VCaP (cell line): ENCODE results near the gene NHSL1.

Experiments used
- H3K27ac ChIP-seq: fragments of 450-650 bp; 2 replicates; pipeline ENCODE4 v1.5.1; 2017
- TF ChIP-seq, protein P1 (sequence below): fragments of 450-650 bp; conservative IDR thresholded peaks from 2 replicates; pipeline ENCODE4 v1.5.1; 2017; ENCODE audit warnings: mild to moderate bottlenecking, moderate library complexity

NHSL1 gene

DNA sequence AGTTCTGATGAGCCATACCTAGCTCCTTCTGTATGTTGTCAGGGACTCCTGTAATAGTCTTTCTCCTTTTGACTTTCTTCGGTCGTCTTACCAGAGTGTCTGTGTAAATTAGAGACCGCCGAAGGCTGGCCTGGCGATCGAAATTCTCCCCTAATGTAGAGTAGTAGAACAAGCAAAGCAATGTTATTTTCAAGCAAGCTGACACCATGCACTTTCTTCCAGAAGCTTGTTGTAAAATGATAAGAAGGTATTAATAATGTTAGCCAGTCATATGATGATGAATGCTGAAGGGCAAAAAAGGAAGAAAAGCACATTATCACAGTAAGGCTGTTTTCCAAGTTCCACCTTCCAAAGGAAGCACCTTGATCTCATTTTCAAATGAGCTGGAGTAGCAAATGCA, 57.3 kb downstream of the NHSL1 start:
- TF ChIP-seq, protein P1, sequence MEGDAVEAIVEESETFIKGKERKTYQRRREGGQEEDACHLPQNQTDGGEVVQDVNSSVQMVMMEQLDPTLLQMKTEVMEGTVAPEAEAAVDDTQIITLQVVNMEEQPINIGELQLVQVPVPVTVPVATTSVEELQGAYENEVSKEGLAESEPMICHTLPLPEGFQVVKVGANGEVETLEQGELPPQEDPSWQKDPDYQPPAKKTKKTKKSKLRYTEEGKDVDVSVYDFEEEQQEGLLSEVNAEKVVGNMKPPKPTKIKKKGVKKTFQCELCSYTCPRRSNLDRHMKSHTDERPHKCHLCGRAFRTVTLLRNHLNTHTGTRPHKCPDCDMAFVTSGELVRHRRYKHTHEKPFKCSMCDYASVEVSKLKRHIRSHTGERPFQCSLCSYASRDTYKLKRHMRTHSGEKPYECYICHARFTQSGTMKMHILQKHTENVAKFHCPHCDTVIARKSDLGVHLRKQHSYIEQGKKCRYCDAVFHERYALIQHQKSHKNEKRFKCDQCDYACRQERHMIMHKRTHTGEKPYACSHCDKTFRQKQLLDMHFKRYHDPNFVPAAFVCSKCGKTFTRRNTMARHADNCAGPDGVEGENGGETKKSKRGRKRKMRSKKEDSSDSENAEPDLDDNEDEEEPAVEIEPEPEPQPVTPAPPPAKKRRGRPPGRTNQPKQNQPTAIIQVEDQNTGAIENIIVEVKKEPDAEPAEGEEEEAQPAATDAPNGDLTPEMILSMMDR, result no peak
- no peak overlapping the region for H3K27ac ChIP-seq

DNA sequence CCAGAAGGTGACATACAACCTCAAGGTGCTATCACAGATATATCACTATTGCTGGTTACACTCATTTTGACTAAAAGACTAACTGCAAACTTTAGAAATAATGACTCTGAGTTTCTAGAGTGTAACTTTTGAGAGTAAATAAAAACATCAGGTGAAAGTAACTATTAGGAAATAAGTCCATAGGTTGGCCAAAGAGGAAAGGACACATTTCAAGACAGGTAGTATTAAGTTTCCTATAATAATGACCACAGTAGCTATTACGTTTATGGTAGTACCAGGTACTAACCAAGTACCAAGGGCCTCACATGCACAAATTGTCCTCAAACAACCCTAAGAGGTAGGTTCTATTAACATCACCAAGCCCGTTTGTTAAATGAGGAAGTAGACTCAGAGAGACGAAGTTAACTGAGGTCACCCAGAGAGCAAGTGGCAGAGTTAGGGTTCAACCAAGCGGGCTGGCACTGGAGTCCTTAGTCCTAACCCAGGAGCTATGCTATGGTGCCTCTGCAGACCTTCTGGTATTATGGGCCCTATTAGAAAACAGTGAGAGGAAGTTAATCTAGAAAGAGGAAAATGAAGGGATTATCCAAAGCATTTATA, 58.4 kb downstream of the NHSL1 start:
- H3K27ac ChIP-seq, result no peak overlapping the region
- TF ChIP-seq, protein P1, result no peak

DNA sequence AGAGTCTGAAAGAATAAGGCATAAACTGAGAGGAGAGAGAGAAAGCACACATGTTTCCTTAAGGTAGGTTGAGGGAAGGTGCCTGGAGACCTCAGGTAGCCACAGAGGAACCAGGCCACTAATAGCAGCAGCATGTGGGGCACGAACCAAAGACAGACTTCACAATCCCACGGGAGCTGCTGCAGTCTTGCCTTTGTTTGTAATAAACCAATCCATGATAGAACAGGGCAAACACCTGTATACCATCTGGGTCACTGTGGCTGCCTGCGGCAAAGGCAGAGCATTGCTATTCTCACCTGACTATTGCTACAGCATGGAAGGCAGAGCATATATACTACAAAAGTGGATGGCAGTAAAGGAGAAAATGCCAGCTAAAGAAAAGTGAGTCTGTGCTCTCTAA, 59.0 kb downstream of the NHSL1 start:
- TF ChIP-seq, protein P1, result no peak
- H3K27ac ChIP-seq, result no peak overlapping the region

DNA sequence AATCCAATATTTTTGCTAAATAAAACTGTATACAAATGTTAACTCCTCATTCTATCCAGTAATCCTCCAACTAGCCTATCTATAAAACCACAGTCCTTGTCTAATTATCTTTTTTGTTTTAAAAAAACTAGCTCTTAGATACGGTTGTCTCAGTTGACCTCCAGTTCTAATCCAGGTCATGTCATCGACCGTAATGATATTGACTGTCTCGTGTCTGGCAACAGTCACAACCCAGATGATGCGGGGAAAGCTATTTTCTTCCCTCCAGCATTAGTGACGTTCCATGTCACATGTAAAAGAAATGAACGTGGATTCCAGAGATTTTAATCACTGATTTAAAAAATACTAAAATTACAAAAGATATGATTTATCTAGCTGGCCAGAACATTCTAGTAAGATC, 59.7 kb downstream of the NHSL1 start:
- no peak overlapping the region for H3K27ac ChIP-seq

DNA sequence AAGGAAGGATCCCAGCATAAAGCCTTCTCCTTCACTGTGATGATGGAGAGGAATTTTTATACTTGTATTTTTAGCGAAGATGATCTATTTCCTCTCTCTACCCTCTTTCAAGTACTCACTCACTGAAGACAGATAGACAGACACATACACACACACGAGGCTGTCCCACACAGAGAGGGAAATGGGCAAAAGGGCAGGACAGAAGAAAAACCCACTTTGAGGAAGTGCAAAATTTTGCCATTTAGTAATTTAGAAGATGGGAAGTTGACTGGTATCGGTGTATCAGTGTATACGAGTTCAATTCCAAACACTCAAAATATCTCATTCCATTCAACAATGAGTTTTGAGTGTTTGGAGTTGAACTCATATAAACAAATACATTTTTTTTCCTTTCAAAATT, 64.4 kb downstream of the NHSL1 start:
- H3K27ac ChIP-seq, result no peak overlapping the region
- TF ChIP-seq, protein P1, result no peak

More for the DNA sequence above, 59.7 kb downstream of the NHSL1 start:
- TF ChIP-seq, protein P1, result no peak

DNA sequence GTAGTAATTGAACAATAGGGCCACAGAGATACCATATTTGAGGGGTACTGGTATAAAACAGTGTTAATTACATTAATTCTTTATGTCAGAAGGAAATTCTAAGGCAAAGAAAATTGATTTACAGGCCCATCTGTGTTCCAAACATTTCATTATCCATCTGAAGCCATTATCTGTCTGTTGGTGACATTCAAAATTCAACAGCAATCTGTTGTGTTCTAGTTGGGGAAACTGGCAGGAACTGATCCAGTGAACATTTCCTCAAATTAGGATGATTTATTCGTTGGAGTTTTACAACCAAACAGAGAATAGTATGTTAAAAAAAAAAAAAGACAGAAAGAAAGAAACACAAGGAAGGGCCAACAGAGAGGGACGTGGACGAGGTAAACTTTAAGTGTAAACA, 65.2 kb downstream of the NHSL1 start:
- TF ChIP-seq, protein P1, result no peak
- H3K27ac ChIP-seq, result no peak overlapping the region

DNA sequence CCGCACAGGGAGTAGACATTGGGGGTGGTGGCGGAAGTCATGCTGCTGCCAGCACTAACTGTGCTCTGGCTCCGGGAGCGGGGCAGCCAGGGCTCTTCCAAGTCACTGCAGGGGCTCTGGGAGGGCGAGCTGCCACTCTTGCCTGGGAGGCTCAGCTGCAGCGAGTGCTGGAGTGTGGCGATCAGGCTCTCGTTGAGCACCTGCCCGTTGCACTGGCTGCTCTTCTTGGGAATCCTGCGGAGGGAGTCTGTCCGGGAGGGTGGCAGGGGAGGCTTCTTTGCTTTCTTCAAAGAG, 67.3 kb downstream of the NHSL1 start:
- TF ChIP-seq, protein P1, result no peak
- H3K27ac ChIP-seq, result no peak overlapping the region
